ENCODE data around the gene GASK1B. TPM values are rescaled to one million over a fixed set of nuclear protein-coding genes. Genes with fewer than 3 reads are reported as not detected.

The GASK1B gene
- total and polyA plus RNA-seq, 2 of the 13 experiments (the other 11 are each of a cell fraction or from before 2014, with no cell fraction given), result 29.1 to 40.4 TPM

GRCh38 chr4:158170691-158171561 lies 1.9 kb downstream of the GASK1B start (continued):
- TF ChIP-seq MED13 (CRISPR knock-in tag; IDR thresholded peaks at IDR 0.05) (peak; percentile 51; the same call in 1 of the 2 replicates), ZIK1 (CRISPR knock-in tag; IDR thresholded peaks at IDR 0.05; ENCODE audit: borderline replicate concordance, low read depth) (no peak), ZNF510 (CRISPR knock-in tag; IDR thresholded peaks at IDR 0.05; ENCODE audit: low read depth) (peak; percentile 52; the same call in 1 of the 2 replicates), ZNF282 (IDR thresholded peaks at IDR 0.05; ENCODE audit: partially characterized antibody) (no peak), MXD1 (CRISPR knock-in tag; IDR thresholded peaks at IDR 0.05) (peak; percentile 55; the same call in 1 of the 2 replicates), RBAK (CRISPR knock-in tag; IDR thresholded peaks at IDR 0.05) (no peak), SMARCC2 (IDR thresholded peaks at IDR 0.05) (no peak), ZNF605 (CRISPR knock-in tag; IDR thresholded peaks at IDR 0.05) (peak; percentile 69), ZNF382 (CRISPR knock-in tag; IDR thresholded peaks at IDR 0.05; ENCODE audit: borderline replicate concordance) (no peak), ZNF878 (CRISPR knock-in tag; IDR thresholded peaks at IDR 0.05) (no peak), FIP1L1 (IDR thresholded peaks at IDR 0.05; ENCODE audit: borderline replicate concordance, insufficient read depth, low read depth, low read length) (no peak), CEBPB (IDR thresholded peaks at IDR 0.05; ENCODE audit: borderline replicate concordance, low read depth, low read length) (no peak), FOXP1 (IDR thresholded peaks at IDR 0.05) (no peak), FOXP1 (CRISPR knock-in tag; IDR thresholded peaks at IDR 0.05) (no peak), ARID4A (CRISPR knock-in tag; IDR thresholded peaks at IDR 0.05; ENCODE audit: borderline replicate concordance) (peak; percentile 58; the same call in 1 of the 2 replicates), ZNF205 (CRISPR knock-in tag; IDR thresholded peaks at IDR 0.05) (no peak), ATF1 (CRISPR knock-in tag; IDR thresholded peaks at IDR 0.05) (no peak)
- TF ChIP-seq, protein P1, sequence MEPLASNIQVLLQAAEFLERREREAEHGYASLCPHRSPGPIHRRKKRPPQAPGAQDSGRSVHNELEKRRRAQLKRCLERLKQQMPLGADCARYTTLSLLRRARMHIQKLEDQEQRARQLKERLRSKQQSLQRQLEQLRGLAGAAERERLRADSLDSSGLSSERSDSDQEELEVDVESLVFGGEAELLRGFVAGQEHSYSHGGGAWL (CRISPR knock-in tag; IDR thresholded peaks at IDR 0.05), result no peak
